Myocyte (in vitro differentiated cells): Measurements from ENCODE around the gene HSPG2. TPM values are rescaled to one million over a fixed set of nuclear protein-coding genes. Genes with fewer than 3 reads are reported as not detected.
"Not testable (repeated sequence)": the region's sequence is repeated elsewhere in the genome, so short reads cannot be mapped to it uniquely, and the experiment has no call there.

Experiments used
- DNase-seq: peaks from one replicate; pipeline ENCODE4 v3.0.0-alpha.2; 2012; ENCODE audit warnings: low read depth
- total RNA-seq: library from RNA; depleted of rRNA; stranded (reverse); fragments of >200 nt; gene quantifications from 2 replicates; pipeline ENCODE4 v1.2.3, GENCODE V29; 2014

HSPG2 gene
- total RNA-seq, 1 donor from 2014 or later: 221 TPM

- DNase-seq: peak; percentile 63
Measured at GRCh38 chr1:21914880-21915640, 22.1 kb downstream of the HSPG2 start.

GRCh38 chr1:21914450-21914849 lies 22.7 kb downstream of the HSPG2 start:
- no peak for DNase-seq

GRCh38 chr1:21913763-21914162 lies 23.3 kb downstream of the HSPG2 start:
- DNase-seq: peak; percentile 44

- DNase-seq: no peak
Measured at GRCh38 chr1:21913258-21913657, 23.9 kb downstream of the HSPG2 start.

- no peak for DNase-seq
Measured at GRCh38 chr1:21912038-21912758, 24.9 kb downstream of the HSPG2 start.

- peak; percentile 93 for DNase-seq
Measured at GRCh38 chr1:21911205-21912001, 25.7 kb downstream of the HSPG2 start.

GRCh38 chr1:21910558-21911204 lies 26.4 kb downstream of the HSPG2 start:
- DNase-seq: peak; percentile 56

- peak; percentile 92 for DNase-seq
Measured at GRCh38 chr1:21909787-21910503, 27.2 kb downstream of the HSPG2 start.

- DNase-seq: peak; percentile 84
Measured at GRCh38 chr1:21909286-21909759, 27.8 kb downstream of the HSPG2 start.

- not testable (repeated sequence) for DNase-seq
Measured at GRCh38 chr1:21907737-21908534, 29.2 kb downstream of the HSPG2 start.

GRCh38 chr1:21907079-21907418 lies 30.1 kb downstream of the HSPG2 start:
- no peak for DNase-seq

GRCh38 chr1:21906173-21907078 lies 30.7 kb downstream of the HSPG2 start:
- DNase-seq: peak; percentile 63

- peak; percentile 93 for DNase-seq
Measured at GRCh38 chr1:21904704-21905520, 32.2 kb downstream of the HSPG2 start.

GRCh38 chr1:21904454-21904703 lies 32.7 kb downstream of the HSPG2 start:
- no peak for DNase-seq

- peak; percentile 64 for DNase-seq
Measured at GRCh38 chr1:21903638-21904453, 33.3 kb downstream of the HSPG2 start.

- DNase-seq: peak; percentile 73
Measured at GRCh38 chr1:21902026-21903012, 34.8 kb downstream of the HSPG2 start.
